ENCODE measurements around the gene APBA1.

APBA1 gene

DNA sequence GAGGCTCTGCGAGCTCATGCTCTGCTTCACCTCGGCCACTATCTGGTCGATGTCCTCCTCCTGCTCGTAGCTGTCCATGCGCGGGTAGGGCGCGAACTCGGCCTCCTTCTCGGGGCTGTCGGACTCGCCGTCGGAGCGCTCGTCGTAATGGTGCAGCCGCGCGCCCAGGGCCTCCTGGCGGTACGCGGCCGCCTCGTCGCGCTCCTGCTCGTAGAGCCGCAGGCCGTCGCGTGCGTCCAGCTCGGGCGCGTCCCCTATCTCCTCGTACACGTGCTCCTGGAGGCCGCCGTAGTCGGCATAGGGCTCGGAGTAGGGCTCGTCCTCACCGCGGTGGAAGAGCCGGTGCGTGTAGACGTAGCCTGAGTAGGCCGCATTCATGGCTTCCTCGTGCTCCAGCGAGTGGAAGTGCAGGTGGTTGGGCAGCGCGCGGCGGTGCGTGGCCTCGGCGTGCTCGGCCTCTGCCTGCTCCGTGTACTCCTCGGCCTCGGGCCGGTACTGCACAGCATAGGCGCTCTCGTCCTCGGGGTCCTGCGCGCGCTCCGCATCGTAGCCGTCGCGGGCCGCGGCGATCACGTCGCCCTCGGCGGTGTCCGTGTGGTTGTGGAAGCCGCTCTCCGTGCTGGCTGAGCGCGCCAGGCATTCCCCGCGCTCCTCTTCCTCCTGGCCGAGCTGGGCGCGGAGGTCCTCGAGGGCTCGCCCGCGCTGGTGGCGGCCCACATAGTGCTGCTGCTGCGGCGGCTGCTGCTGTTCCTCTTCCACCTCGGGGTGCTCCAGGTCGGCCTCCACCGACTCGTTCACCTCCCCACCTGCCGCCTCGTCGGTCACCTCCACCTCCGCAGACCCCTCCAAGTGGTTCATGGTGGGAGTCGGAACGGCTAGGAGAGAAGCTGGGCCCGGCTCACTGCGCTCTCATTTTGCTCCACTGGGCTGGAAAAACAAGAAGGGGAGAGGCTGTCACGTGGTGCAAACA is 155.5 kb downstream of the APBA1 start:
- no peak for DNase-seq

DNA sequence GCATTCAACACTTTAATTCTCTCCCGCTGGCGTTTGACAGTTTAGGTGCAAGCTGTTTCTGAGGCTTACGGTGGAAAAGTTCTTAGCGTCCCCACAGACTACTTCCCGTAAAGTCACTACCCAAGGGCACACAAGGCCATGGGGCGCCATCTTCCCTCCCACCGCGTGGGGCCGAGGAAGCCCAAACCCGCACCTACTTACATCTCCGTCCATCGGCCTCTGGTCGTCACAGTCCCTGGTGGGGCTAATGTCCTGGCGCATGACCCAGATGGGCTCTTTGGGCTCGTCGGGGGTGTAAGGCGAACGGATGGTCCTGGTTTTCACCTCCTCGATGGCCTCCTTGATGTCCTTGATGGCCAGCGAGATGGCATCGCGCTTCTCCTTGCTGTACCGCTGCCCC is 156.4 kb downstream of the APBA1 start:
- no peak for DNase-seq

GRCh38 chr9:69513141-69513820 is 158.9 kb downstream of the APBA1 start:
- DNase-seq: no peak

DNA sequence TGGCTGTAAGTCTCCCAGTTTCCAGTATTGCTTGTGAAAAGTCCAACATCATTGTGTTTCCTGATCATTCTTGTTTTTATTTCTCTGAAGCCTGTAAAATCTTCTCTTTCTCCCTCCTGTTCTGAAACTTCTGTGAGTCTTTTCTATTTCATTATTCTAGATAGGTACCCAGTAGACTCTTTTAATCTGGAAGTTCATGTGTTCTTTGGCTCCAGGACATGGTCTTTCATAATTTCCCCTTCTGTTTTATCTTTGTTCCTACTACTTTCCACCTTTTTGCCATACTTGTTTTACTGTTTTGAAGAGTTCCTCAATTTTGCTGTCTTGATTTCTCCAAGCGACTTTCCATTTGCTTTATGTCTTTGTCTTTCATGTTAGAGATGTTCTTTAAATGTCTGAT is 168.1 kb downstream of the APBA1 start:
- DNase-seq: no peak

DNA sequence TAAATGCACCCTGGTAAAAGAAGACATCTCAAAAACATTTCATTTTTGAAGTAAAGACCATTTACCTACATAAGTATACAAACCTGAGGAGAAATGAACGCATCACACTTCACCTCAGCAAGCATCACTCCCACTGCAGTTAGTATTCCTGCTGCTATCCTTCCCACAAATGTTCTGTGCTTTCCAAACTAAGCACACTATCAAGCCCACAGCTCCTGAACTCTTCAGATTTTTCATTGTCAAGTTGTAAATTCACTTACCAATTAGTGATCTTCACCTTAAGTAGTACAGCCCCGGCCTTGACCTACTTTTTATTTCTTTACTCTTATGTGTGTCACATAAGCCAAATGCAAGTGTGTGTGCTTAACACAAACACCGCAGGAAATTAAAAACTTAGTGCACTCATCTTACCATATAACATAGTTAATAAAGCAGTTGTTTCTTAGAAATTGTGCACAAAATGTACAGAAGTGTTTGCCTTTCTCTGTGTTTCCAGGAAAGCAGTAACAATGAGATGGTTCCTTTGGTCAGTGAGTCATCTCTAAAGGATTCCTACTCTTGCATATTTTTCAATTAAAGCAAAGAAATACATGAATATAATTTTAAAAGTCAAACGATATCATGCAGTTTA is 169.4 kb downstream of the APBA1 start:
- DNase-seq: no peak

GRCh38 chr9:69500896-69501295 is 171.3 kb downstream of the APBA1 start:
- no peak for DNase-seq

- DNase-seq: no peak
Measured at GRCh38 chr9:69499959-69500358, 172.2 kb downstream of the APBA1 start.

DNA sequence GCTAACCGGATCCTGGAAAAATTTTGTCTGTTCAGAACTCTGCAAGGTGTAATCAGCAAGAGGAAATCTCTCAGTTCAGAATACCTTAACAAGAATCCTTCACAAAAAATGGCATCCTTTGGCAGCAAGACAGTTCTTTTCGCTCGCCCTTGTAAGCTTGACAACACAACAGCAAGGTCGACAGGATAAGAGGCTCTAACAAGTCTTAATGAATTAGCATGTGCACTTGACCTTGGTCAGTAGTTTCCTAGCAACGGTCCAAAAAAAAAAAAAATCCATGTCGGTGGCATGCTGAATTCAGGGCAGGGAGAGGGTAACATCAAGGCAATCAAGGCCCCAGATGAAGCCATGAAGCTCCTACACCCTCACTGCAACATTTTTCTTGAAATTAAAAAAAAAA is 172.8 kb downstream of the APBA1 start:
- DNase-seq: no peak

GRCh38 chr9:69498470-69498869 is 173.7 kb downstream of the APBA1 start:
- no peak for DNase-seq

DNA sequence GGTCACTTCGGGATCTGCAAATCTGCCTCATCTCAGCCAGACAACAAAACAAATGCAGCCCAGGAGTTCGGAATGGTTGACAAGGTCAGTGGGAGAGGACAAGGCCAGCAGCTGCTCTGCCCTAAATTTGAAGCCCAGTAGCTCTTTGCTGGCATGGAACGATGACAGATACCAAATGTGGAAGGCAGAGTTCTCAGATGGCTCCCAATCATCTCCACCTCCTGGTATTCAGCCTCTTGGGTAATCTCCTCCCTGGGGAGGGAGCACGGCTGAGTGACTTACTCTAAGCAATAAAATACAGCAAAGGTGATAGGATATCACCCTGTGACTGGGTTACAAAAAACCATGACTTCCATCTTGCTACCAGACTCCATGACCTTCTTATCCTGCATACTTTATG is 174.4 kb downstream of the APBA1 start:
- DNase-seq: no peak

- DNase-seq: peak in 1 of 2 experiments; percentile 8
Measured at GRCh38 chr9:69496846-69497450, 175.2 kb downstream of the APBA1 start.

- no peak for DNase-seq
Measured at GRCh38 chr9:69495296-69495695, 176.9 kb downstream of the APBA1 start.

DNA sequence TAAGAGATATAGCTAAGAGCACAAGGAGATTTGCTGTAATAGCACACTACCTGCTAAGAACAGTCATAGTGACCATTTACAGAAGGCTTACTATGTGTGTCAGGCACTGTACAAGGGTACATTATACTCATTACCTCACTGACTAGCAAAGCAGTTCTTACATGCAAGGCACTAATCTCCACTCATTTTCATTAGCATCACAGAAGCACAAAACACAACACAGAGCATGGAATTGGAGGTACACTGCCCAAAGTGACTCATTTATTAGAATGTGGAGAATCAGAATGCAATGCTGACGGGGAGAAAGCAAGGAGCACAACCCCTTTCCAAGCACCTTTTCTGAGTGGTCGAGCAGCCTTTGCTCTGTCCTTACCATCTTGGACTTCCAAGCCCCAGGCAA is 177.4 kb downstream of the APBA1 start:
- DNase-seq: no peak

- no peak for DNase-seq
Measured at GRCh38 chr9:69494208-69494607, 178.0 kb downstream of the APBA1 start.

GRCh38 chr9:69486498-69486897 is 185.7 kb downstream of the APBA1 start:
- DNase-seq: no peak

GRCh38 chr9:69485466-69485865 is 186.7 kb downstream of the APBA1 start:
- no peak for DNase-seq

DNA sequence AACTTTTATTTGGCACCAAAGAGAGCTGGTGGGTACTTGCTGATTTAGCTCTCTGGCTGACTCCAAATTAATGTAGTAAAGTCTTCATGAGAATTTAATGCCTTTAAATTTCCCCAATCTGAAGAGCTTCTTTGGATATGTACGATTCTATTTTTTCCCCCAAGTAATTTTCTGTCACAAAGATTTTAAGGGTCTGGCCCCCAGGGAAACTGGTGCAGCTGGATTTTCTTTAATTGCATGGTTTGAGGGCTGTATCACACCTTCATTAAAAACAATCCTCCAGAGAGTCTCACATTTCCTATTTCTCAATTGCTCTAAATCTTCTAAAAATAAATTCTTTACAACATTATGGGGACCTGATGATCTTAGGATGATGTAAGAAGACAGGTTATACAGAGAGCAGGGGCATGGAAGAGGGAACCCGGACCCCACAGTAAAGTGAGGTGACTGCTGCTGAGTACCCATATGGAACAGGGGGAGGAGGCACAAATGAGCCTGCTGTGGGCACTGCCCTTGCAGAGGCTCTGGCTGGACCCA is 188.2 kb downstream of the APBA1 start:
- DNase-seq: no peak

DNA sequence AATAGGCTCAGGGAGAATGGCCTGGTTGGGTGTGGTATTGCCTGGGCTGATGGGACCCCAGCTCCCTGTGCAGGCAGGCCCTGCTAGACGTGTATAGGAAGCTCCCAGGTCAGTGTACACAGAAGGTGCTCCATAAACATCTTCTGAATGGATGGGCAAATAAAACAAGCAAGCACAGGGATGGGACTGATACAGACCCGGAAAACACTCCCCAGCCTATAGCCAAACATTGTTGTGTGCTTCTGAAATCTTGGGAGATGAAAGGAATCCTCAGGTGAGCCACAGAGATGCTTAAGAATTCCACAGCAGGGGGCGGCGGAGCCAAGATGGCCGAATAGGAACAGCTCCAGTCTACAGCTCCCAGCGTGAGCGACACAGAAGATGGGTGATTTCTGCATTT is 195.4 kb downstream of the APBA1 start:
- DNase-seq: no peak

DNA sequence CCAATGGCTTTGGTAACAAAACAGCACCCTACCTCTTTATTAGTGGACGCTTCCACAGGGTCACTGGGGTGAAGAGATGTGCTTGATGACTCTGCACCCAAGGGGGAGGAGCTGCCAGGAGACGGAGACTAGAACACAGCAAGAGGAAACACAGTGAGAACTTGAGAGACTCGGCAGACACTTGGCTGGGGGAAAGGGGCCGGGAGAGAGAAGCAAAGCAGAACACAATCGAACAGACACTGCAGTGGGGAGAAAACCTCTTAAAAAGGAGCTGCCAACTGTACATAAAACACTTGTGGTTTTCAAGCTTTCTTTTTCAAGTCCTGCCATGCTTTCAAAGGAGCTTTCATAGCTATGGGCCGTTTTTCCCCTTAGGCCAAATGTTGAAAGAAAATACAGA is 196.2 kb downstream of the APBA1 start:
- DNase-seq: peak; percentile 6 to 13

DNA sequence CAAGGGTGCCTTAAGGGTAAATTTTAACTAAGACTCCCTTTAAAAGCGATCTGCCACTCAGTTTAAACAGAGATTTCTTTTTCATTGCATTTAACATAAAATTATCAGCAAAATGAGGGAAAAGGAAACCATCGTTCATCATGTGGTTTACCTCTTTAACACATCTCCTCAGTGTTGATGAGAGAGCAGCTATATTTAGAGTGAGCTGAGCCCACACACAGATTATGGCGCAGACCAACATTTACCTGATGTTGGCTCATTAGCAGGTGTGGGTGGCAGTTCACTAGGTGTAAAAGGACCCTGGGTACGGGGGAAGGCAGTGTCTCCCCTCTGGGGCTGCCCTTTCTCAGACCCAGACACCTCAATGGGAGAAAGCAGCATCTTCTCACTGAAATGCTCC is 197.3 kb downstream of the APBA1 start:
- no peak for DNase-seq

GRCh38 chr9:69472101-69472620 is 200.0 kb downstream of the APBA1 start:
- DNase-seq: no peak

GRCh38 chr9:69471433-69471832 is 200.7 kb downstream of the APBA1 start:
- DNase-seq: no peak

Measured in activated CD4-positive, alpha-beta T cell treated with anti-CD3 and anti-CD28 coated beads, Interleukin-2, amount 50 U/mL, for 48 hours (primary cell).